Hippocampal formation (tissue), 2 donors: ENCODE data around the gene GLIS2.
A peak's percentile ranks its signal among the peaks of the same experiment; 100 is the strongest.

Source experiments
- DNase-seq, 2 donors: peaks; one replicate each; lab custom pipeline; 2025; lab: John Stamatoyannopoulos, UW

Gene GLIS2

DNA sequence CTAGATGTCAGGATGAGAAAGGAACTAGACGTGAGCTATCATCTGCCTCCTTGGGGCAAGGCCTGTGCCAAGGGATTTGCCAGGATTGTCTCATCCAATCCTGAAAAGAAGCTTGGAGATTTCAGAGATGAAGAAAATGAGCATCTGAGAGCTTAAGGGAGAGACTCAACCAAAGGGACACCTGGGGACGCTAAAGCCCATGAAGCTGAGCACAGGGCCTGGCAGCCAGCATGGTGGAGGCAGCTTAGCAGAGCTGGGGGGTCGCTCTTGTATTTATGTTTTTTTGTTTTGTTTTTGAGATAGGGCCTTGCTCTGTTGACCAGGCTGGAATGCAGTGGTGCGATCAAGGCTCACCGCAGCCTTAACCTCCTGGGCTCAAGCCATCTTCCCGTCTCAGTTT is 18.4 kb upstream of the GLIS2 start:
- DNase-seq = no peak

DNA sequence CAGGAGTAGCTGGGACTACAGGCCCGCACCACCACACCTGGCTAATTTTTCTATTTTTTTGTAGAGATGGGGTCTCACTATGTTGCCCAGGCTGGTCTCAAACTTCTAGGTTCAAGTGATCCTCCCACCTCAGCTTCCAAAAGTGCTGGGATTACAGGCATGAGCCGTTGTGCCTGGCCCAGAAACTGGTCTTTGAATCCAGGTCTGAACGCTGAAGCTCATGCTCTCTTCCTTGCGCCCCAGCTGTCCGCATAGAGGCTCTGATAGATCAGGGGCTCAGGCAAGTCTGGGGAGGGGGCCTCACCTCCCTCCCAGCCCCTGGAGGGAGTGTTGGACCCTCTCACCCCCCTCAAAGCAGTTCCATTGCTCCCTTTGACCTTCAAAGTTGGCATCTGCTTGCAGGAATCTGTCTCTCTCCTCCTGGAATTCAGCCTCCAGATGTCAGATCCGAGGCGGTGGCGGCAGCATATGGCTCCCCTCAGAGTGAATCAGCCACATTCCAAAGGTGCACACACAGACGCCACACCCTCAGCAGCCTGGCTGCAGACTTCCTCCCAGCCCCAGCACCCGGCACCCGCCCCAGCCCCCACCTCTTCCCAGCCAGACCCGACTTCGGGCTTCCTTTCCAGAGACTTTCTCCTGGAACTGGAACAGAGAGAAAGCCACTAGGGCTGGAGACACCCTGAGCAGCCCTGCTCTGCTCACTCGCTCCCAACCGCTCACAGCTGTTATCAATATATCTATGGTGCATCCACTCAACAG is 16.9 kb upstream of the GLIS2 start:
- DNase-seq = no peak

DNA sequence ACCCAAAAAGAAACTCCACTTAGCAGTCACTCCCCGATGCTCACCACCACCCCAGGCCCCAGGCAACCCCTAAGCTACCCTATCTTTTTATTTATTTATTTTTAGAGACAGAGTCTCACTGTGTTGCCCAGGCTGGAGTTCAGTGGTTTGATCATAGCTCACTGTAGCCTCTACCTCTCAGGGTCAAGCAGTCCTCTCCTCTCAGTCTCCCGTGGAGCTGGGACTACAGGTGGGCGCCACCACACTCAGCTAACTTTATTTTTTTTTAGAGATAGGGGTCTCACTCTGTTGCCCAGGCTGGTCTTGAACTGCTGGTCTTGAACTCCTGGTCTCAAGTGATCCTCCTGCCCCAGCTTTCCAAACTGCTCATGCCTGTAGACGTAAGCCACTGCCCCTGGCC is 14.7 kb upstream of the GLIS2 start:
- no peak for DNase-seq

DNA sequence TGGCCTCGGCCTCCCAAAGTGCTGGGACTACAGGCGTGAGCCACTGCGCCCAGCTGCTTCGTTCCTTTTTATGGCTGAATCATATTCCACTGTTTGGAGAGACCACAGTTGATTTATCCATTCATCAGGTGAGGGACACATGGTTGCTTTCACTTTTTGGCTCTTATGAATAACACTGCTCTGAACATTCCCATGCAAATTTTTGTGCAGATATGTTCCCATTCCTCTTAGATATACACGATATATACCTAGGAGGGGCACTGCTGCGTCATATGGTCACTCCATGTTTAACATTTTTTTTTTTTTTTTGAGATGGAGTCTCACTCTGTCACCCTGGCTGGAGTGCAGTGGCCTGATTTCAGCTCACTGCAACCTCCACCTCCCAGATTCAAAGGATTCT is 13.9 kb upstream of the GLIS2 start:
- no peak for DNase-seq

DNA sequence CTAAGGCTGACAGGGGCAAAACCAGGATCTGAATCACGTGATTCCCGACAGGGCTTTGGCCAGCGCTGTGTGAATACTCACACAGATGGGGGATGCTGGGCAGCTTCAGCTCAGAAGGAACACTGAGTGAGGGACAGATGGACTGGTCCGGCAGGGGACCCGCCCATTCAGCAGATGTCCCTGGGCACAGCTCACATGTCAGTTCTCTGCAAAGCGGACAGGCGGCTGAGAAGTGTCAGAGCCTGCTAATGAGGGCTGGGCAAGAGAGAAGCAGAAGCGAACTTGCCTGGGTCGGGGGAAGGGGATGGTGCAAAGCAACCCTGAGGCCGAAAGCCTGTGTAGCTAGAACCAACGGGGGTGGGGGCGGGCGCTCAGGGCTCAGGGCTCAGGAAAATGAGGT is 11.9 kb upstream of the GLIS2 start:
- DNase-seq = peak in 1 of 2 donors; percentile 18

DNA sequence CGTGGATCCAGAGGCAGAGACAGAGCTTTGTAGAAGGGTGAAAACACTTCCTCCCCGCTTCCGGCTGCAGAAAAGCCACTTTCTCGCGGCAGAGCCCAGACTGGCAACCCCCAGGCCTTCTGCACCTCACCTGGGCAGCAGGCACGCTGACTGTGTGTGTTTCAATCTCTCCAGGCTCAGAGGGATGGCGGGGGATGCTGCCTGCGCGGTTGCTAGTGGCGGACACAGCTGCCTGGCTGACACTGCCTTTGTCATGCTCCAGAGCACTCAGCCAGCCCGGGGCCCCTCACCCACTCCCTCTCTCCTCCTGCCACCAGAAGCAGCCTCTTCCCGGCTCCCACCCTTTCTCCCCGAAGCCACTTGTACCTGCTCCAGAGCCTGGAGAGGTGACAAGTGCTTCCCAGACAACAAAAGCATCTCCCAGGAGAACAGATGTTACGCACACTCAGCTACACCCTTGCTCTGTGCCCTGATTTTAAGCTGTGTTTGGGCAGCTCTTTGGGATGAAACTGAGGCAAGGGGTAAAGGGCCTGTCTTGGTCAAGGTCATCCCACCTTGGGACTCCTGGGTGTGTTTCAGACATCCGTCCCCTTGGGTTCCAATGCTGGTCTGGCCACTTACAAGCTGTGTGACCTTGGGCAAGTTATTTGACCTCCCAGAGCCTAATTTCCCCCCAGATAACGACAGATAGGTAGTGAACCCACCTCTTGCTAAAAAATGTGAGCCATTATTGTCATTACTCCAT is 9.2 kb upstream of the GLIS2 start:
- DNase-seq = no peak

DNA sequence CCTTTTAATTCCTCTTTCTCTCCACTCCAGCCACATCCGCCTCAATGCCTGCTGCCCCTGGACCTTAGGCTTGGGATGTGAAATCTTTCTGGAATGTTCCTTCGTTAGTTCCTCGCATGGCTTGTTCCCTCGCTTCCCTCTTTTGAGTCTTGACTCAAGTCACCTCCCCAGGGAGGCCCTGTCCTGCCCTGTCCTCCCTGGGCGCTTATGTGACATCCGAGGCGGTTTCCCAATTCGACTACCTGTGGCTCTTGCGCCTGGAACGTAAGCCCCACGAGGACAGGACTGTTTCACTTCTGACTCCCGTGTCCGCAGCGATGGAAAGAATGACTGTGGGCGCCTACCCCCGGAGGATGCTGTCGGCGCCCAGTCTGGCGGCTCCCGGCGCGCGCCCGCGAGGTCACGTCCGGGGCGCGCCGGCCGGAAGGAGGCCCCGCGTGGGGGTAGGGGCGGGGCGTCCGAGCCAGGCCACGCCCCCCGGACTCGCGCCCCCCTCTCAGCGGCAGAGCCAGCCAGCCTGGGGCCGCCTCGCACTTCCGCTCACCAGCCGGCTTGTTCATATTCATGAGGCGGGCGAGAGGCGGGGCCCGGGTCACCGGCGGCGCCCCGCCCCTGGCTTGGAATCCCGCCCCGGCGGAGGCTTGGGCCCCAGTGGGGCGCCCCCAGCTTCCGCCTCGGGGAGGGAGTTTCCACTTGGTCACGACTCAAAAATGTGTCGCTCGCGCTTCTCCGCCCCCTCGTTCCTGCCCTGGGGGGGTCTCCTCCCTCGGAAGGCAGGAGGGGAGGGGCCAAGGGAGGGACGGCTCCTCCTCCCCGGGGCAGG is 8.4 kb upstream of the GLIS2 start:
- DNase-seq = peak; percentile 54 to 68

DNA sequence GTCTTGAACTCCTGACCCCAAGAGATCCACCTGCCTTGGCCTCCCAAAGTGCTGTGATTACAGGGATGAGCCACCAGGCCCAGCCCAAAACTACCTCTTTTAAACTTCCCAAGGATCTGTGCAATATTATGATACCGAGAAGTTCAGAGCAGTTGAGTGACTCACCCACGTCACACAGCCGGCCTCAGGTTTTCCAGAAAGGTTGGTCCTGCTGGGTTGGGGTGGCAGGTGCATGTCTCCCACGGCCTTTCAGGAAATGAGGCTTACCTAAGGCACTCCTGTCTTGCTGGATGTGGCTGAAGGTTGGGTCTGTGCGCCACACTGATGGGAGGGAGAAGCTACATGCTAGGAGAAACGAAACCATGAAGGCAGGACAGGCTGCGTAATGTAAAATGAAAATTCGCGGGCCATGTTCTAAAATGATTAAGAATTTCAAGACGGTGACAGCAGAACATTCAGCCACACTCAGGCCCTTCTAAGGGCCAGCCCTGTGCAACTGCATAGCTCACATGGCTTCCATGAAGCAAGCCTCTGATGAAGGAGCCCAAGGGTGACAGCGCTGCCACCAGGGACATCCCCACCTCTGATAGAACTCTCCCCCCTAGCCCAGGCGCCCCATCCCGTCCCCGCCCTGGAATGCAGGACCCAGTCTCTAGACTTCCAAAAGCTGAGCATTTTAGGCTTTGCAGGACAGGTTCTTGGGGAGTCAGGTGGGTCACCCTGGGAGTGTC is 6.6 kb upstream of the GLIS2 start:
- no peak for DNase-seq

DNA sequence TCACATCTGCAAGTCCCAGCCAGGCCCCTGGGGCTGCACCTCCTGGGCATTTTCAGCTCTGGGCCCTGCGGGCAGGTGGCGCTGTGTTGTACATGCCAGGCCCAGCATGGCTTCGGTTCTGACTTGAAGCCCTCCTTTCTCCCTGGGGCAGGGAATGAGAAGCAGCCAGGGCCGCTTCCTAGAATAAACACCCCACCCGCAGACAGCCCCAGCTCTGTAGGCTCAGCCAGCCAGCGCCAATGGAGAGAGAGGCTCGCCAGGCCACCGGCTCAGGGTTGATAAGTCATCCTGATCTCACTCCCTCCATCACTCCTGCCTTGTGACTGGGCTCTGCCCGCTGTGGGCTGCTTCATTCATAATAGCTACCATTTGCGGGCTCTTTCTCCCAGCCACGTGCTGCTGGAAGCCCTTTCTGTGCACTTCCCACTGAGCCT is 6.0 kb upstream of the GLIS2 start:
- peak in 1 of 2 donors; percentile 18 for DNase-seq

DNA sequence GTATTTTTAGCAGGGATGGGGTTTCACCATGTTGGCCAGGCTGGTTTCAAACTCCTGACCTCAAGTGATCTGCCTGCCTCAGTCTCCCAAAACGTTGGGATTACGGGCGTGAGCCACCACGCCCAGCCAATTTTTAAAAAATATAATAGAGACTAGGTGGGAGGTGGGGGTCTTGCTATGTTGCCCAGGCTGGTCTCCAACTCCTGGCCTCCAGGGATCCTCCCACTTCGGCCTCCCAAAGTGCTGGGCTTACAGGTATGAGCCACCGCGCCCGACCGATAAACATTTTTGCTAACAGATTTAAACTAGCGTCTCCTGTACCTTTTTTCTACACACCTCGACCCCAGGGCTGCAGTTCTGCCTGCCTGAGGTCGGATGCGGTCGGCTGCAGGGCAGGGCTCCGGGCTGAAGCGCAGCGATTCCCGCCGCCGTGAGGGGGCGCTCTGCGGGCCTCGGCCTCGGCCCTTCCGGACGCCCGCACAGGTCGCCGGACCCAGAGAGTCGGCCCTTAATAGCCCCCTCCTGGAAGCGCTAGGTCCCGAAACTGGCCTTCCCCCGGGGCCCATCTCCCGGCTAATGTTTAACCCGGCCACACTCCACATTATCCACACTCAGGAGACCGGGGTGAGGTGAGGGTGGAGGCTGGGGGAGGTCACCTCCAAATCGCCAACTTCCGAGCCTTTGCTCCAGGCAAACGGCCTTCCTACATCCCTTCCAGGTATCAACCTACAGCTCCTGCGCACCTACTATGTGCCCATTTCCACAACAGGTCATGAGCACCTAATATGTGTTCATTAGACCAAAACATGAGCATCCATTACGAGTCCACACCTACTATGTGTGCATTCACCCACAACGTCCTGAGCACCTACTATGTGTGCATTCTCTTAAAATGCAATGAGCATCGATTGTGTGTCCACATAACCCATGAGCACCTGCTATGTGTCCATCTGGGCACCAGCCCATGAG is 2.0 kb upstream of the GLIS2 start:
- DNase-seq = no peak

DNA sequence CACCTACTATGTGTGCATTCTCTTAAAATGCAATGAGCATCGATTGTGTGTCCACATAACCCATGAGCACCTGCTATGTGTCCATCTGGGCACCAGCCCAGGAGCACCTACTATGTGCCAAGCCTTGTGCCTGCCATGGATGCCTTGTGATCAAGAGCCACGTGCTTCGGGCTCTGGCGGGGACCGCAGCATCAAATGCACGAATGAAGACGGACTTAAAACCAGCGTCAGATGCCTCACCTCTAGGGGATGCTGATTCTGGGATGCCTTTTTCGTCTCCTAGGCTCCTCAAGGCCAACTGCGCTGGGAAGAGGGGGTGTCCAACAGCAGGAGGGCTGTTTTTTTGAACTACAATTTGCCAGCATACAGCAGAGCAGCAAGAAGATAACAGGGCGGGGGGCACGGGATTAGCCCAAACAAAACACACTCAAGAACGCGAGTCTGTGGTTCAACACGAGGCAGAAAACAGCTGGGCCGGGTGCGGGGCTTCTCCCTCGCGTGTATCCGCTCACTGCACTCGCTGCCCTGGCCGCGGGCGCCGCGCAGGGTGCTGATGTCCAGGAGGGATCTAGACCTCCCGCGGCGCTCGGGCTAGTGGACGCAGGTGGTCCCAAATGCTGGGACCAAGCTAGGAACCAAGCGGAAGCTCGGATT is 1.2 kb upstream of the GLIS2 start:
- DNase-seq = no peak

DNA sequence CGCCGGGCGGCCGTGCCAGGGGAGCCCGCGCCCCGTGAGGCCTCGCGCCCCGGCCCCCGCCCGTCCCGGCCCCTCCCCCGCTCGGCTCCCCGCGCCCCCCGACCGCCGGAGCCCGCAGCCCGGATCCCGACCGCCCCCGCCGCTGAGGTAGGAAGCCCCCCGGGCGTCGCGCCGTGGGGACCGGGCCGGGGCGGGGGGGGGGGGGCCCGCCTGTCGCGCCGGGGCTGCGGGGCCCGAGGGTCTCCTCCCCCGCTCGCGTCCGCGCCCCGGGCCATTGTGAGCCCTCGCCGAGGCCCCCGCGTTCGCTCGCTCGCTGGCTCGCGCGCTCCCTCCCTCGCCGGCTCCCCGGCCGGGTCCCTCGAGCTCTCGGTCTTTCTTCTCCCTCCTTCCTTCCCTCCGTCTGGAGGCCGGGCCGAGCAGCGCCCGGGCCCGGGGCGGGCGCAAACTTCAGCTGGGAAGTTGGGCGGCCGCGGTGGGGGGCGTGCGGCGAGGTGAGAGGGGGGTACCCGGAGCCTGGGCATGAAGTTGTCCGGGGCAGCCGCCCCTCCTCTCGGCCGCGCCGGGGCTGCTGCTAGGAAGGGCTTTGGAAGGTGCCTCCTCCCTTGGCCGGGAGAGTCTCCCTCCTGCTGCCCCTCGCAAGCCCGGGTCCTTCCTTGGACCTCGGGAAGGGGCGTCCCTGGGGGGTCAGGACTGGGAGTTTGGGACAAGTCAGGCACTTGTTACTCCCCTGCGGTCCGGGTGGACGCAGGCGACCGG is 419 bp downstream of the GLIS2 start:
- DNase-seq = no peak

DNA sequence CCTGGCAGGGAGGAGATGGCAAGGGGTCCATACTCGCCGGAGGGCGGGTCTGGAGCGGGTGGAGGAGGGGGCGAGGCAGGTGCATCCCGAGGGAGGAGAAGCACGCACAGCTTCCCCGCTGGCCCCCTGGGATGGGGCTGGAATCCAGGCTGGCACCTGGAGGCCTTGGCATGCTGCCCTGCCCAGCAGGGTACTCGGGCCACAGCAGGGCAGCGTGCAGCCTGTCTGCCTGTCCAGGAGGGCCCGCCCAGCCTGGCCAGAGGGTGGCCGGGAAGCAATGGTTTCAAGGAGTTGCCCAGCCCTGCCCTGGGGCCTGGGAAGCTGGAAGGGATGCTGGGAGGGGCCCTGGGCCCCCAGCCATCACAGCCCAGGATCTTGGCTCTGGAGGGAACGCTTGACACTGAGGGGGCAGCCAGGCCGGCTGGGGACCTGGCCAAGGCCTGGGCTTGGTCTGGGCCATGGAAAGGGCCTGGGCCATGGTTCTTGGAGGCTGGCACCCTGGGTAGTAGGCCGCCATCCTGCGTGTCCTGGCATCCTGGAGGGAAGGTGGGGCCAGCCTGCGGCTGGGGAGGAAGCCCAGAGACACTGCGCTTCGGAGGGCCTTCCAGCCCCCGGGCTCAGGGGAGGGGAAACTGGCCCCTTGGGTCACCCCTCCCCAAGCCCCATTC is 1.1 kb downstream of the GLIS2 start:
- DNase-seq = peak in 1 of 2 donors; percentile 50

DNA sequence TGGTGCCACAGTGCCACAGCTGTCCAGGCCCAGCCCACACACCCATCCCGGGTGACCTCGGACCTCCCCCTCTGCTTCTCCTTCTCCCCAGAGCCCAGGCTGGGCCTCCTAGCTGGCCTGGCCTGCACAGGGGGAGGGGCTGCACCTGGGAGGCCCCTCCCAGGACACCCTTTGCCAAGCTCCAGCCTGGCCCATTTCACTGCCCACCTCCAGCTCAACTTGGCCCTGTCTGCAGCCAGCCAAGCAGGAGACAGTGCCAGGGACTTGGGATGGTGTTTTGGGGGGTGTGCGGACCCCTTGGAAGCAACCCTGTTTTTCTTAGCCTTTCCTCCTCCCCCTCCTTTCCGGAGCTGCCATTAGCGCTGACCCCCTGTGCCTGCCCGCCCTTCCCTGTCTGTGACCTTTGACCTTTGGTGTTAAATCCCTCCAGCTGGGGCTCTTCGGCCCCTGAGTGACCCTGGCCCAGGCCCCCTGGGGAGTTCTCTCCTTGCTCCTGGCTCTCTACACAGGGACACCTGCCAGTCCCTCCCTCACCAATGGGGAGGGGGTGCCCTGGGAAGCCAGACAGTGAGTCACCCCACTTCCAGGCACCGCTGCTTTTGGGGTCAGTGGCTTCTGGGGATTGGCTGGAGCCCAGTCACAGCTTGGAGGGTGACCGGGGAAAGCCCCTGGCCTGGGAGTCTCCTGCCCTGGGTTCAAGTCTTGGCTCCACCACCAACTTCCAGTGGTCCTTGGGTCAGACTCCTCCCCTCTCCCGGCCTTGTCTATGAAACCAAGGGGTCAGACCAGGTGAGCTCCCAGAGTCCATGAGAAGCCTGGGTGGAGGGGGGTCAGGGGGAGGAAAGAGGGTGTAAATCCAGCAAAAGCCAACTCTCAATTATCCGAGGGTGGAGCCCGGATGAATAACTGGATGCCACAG is 1.9 kb downstream of the GLIS2 start:
- DNase-seq = no peak

DNA sequence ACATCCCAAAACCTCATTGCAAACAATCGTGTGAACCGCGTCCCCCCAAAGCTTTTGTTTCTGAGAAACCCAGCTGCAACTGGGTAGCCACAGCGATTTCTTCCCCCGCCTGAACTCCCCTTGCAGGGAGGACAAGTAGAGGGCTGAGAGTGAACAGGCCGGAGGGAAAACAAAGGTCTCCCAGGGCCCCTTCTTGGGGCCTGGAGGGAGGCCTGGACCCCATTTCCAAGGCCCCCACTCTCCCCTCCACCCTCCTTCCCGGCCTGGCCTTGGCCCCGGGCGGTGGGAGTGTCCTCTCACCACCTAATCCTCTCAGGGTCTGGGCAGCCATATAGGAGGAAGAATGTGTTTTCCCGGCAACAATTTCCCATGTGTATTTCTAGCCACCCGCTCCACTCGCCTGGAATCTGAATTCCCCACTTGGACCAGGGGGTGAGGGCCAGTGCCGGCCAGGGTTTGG is 2.6 kb downstream of the GLIS2 start:
- no peak for DNase-seq

DNA sequence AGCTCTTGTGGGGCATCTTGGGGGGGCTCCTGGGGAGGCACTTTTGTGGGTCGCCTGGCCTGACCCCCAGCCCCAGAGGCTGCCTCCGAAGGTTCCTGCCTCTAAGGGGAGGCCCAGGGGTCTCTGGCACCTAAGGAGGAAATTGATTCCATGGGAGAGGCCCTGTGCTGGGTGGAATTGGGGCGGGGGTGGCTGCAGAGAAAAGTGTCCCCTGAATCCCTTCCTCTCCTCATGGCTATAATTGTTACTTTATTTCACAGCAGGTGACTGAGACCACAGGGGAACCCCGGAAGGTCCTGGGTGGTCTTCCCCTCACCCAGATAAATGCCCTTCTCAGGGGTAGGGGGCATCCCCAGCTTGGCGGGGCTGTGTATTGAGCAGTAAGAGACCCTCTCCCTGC is 3.1 kb downstream of the GLIS2 start:
- no peak for DNase-seq
